KOPT-K1 (cell line): ENCODE results near the gene TMEM178A.
"Not testable (repeated sequence)": the region's sequence is repeated elsewhere in the genome, so short reads cannot be mapped to it uniquely, and the experiment has no call there.

Experiments
- H3K27ac ChIP-seq: fragments of 200-600 bp; sonication (generic); 2 replicates; pipeline ENCODE4 v1.5.1; 2016; ENCODE audit warnings: antibody characterized with exemption, mild to moderate bottlenecking, low read depth, low read length; ENCODE audit not compliant: poor library complexity, severe bottlenecking
- H3K36me3 ChIP-seq: fragments of 200-600 bp; sonication (generic); 2 replicates; pipeline ENCODE4 v1.5.1; 2017; ENCODE audit warnings: antibody characterized with exemption, mild to moderate bottlenecking, low read length, moderate library complexity; ENCODE audit not compliant: insufficient read depth
- H3K9me3 ChIP-seq: fragments of 200-600 bp; sonication (generic); 2 replicates; pipeline ENCODE4 v1.5.1; 2017; ENCODE audit warnings: antibody characterized with exemption, low read length, mild to moderate bottlenecking; ENCODE audit not compliant: insufficient read depth, poor library complexity, severe bottlenecking

The TMEM178A gene

DNA sequence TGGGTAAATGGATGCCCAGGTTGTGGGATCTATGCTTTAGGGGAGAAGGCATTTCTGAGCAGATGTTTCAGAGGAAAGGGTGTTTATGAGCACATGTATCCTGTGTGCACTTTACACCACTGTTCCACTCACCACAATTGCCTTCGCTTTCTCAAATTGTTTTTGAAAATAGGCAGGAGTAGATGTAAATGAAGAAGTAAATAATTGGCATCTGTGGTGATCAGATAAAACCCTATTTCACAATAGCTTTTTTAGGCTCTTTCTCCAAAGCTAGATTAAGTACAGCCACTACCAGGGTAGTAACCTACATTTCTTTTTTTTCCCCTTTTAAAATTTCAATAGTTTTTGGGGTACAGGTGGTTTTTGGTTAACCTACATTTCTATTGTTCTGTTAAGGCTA, 40.6 kb downstream of the TMEM178A start:
- Histone ChIP-seq H3K36me3 (no peaks in the 10 kb centered on the region), H3K9me3 (peaks cover 12% of the 10 kb centered on the region), H3K27ac (no peak overlapping the region)

DNA sequence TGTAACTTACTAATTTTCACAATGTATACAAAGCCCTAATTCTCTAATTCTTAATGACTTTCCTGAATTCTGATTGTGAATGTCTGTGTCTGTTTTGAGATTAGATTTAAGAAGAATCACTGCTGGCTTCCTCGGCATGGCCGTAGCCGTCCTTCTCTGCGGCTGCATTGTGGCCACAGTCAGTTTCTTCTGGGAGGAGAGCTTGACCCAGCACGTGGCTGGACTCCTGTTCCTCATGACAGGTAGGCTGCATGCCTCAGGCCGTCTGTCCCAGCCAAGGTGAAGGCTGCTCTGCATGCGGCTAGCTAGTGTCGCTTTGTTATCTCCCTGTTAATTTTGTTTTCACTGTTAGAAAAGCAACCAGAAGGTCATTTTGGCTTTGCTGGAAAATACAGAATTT, 41.2 kb downstream of the TMEM178A start:
- H3K36me3 ChIP-seq: no peaks in the 10 kb centered on the region

DNA sequence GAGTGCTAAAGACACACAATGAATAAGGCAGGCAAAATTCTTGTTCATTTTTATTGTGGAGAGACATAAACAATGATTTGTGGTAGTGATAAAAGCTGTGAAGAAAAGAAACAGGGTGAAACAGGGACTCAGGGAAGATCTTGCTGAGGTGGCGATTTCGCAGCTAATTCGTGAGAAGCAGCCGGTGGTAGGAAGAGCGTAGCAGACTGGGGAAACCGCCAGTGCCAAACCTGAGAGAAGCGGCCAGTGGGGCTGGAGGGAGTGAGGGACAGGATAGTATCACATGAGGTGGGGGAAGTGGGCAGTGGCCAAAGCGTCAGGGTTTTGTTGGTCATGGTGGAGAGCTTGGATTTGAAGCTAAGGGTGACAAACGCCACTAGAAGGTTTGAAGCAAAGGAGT, 42.3 kb downstream of the TMEM178A start:
- no peaks in the 10 kb centered on the region for H3K9me3 ChIP-seq
- H3K27ac ChIP-seq: no peak overlapping the region
- no peaks in the 10 kb centered on the region for H3K36me3 ChIP-seq

More for the DNA sequence above, 41.2 kb downstream of the TMEM178A start:
- H3K9me3 ChIP-seq: peaks cover 5% of the 10 kb centered on the region
- H3K27ac ChIP-seq: no peak overlapping the region

DNA sequence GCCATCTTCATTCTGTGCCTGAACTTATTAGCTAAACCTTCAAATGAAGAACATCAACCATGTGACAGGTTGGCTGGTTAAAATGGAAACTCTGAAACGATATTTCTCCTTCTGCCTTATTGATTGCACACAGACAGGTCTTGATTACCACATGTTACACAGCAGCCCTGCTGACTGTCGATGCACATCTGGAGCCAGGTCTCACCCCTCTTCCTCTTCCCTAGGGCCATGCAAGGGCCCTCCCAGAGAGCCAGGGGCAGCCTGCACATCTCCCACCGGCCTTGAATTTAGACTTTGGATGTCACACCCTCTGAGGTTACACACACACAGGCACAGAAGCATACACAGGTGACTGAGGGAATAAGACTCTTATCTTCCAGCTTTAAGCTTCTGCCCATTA, 45.1 kb downstream of the TMEM178A start:
- no peaks in the 10 kb centered on the region for H3K9me3 ChIP-seq
- no peaks in the 10 kb centered on the region for H3K36me3 ChIP-seq

DNA sequence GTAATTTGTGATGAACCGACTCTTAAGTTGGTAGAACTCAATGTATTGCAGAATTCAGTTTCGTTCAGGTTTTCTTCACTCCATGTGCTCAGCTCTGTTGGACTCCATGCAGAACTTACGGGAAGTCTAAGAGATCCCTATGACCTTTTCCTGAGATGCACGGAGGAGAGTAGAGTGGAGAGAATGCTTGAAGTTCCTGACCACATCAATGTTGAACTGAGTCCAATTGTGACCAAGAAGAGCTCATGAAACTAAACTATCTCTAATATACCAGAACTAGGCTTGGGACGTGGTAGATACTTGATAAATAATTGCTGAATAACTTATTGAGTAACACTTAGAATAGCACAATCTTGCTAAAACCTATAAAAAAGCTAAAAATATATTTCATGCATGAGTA, 47.2 kb downstream of the TMEM178A start:
- Histone ChIP-seq H3K36me3 (no peaks in the 10 kb centered on the region), H3K9me3 (no peaks in the 10 kb centered on the region)

More for the DNA sequence above, 45.1 kb downstream of the TMEM178A start:
- H3K27ac ChIP-seq: no peak overlapping the region

DNA sequence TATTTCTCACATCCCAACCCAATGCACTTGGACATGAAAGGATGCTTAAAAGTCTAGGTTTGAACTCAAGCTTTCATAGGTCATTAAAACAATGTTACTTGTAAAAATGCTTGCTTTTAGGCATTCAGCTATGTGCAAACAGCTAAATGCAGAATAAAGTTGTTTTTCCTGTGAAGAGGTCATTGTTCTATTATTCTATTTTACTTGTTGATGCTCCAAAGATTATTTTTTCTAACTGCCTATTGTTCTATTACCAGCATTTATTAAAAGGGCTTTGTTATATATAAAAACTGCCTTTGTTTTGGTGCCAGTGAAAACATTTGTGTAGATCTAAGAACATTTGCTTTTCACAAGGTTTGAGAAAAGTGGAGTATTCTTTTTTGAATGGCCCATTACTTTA, 49.4 kb downstream of the TMEM178A start:
- H3K9me3 ChIP-seq: no peaks in the 10 kb centered on the region
- H3K36me3 ChIP-seq: no peaks in the 10 kb centered on the region
- H3K27ac ChIP-seq: no peak overlapping the region

More for the DNA sequence above, 47.2 kb downstream of the TMEM178A start:
- H3K27ac ChIP-seq: no peak overlapping the region

DNA sequence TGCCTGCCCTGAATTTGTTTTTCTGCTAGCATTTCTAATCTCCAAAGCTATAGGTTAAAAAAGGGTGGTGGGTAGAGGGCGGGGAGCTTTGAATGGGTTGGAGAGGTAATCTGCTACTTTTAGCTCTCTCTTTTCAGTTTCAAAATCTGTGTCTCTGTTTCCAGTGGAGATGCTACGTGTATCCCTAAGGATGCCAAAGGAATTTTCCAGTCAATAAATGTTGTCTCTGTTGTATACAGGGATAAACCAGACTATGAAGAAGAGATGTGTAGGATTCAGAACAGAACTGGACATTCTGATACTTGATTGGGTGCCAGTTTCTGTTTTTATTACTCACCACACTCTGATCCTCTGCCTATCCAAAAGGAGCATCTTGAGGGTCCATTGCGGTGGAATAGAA, 50.1 kb downstream of the TMEM178A start:
- Histone ChIP-seq H3K9me3 (no peaks in the 10 kb centered on the region), H3K36me3 (no peaks in the 10 kb centered on the region), H3K27ac (no peak overlapping the region)

DNA sequence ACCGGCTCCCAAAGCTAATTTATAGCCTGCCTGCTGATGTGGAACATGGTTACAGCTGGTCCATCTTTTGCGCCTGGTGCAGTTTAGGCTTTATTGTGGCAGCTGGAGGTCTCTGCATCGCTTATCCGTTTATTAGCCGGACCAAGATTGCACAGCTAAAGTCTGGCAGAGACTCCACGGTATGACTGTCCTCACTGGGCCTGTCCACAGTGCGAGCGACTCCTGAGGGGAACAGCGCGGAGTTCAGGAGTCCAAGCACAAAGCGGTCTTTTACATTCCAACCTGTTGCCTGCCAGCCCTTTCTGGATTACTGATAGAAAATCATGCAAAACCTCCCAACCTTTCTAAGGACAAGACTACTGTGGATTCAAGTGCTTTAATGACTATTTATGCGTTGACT, 51.4 kb downstream of the TMEM178A start:
- H3K36me3 ChIP-seq: no peaks in the 10 kb centered on the region
- H3K9me3 ChIP-seq: no peaks in the 10 kb centered on the region
- no peak overlapping the region for H3K27ac ChIP-seq

DNA sequence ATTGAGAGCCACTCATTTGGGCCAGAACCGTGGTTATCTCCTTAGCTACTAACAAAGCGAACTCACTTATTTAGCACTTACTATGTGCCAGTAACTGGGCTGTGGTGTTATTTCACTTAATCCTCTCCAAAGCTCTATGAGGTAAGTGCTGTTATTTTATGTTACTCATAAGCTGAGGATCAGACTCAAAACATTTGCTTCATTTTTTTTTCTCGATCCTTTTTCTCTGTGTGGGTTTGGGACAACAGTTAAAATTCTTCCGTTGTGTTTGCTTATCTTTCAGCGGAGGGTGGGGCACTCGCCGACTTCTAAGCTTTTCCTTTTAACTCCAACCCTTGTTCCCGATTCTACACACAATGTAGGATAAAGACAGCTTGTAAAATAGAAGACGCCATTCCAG, 52.8 kb downstream of the TMEM178A start:
- Histone ChIP-seq H3K9me3 (no peaks in the 10 kb centered on the region), H3K27ac (no peak overlapping the region), H3K36me3 (no peaks in the 10 kb centered on the region)

DNA sequence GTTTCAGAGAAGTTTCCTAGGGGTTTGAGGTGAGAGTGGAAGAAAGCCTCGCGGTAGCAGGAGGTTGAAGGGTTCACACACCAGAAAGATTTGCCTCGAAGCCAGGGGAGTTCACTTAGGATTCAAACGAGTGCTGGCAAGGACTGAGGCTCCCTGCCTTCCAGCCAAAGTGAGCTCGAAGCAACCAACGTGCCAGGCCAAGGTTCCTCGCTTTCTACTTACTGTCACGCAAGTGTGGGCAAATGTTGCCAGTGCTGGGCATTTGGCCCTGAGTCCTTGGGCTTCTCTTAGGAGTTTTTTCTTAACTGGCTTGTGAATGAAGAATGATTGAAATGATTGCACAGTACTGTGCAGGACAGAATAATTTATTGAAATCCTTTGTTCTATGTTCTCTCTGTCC, 53.6 kb downstream of the TMEM178A start:
- Histone ChIP-seq H3K9me3 (no peaks in the 10 kb centered on the region), H3K36me3 (no peaks in the 10 kb centered on the region), H3K27ac (no peak overlapping the region)

DNA sequence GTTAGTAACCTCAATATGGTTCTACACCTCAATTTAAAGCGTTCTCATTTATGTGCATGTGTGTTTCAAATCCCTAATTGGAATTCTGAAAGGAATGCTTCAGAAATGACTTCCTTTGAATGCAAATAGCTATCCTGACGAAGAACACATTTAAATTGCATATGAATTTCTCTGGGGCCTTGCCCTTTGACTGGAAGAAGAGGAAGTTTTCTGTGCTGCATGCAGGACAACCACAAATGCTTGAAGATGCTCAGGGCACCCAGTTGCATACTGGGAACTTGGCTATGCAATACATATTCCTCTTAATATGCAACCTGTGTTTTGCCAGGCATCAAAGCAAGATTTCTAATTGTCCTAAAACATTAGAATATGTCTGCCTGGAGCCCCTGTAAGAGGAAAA, 55.3 kb downstream of the TMEM178A start:
- Histone ChIP-seq H3K9me3 (no peaks in the 10 kb centered on the region), H3K36me3 (no peaks in the 10 kb centered on the region), H3K27ac (no peak overlapping the region)

DNA sequence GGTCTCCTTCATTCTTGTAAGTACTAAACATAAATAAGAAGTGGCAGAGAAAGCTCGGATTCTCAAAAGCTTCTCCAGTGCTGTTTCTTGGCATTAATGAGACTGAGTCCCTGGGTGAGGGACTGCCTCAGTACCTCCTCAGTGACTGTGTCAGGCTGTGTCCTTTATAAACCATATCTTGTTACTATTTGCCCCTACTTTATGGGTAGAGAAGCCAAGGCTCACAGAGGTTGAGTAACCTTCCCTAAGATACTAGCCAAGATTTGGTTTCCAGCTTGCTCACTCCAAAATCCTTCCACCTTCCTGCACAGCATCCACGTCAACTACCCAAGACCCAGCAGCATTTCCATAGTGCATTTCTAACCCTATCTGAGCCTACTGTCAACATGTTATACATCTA, 57.8 kb downstream of the TMEM178A start:
- no peak overlapping the region for H3K27ac ChIP-seq
- H3K36me3 ChIP-seq: no peaks in the 10 kb centered on the region
- no peaks in the 10 kb centered on the region for H3K9me3 ChIP-seq

DNA sequence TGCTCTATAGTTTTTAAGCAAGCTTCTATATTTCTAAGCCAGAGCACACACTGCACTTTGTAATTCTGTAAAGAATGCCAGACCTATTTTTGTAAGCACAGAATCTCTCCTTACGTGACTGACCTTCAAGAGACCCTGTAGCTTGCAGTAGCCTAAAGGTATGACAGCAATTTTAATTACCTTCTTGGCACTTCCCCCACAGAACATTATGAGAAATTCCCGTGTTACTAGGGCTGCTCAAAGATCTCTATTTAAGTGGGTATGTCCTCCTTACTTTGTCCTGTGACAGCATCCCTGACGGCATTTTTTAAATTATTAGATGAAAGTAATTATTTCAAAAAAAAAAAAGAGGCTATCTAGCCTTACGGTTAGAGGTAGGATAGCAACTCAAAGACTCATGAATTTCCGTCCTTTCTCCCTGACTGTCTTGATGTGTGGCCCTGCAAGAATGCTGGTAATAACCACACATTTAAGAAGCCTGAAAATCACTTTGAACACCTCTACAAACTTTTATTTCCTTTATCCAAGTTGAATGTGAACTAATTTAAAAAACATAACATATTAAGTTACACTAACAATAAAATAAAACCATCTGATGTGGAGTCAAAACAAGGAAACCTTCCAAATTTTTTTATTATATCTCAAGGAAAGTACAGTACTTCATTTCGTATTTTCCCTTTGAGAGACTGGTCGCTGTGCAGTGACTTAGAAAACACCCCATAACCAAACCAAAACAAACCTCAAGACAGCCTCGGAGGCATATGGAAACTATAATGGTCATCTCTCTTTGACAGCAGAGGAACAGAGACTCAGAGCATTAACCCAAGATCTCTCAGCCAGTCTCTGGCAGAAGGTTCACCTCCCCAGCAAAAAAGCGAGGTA, 58.5 kb downstream of the TMEM178A start:
- Histone ChIP-seq H3K9me3 (no peaks in the 10 kb centered on the region), H3K36me3 (no peaks in the 10 kb centered on the region), H3K27ac (no peak overlapping the region)

DNA sequence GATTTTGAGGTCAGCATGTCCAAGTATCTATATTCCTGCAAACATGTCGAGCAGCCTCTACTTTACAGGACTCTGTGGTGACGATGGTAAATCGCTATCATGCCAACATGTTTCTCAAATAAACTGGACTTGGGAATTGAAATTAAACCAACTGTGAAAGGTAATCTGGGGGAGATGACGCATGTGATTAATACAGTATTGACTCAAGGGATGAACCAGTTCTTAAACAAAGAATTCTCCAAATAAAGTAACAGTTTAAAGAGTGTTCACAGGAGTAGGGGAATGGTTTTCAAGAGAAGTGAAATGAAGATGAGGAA, 59.1 kb downstream of the TMEM178A start:
- Histone ChIP-seq H3K9me3 (no peaks in the 10 kb centered on the region), H3K27ac (no peak overlapping the region), H3K36me3 (peaks cover 1% of the 10 kb centered on the region; the same call in 1 of the 2 replicates)

DNA sequence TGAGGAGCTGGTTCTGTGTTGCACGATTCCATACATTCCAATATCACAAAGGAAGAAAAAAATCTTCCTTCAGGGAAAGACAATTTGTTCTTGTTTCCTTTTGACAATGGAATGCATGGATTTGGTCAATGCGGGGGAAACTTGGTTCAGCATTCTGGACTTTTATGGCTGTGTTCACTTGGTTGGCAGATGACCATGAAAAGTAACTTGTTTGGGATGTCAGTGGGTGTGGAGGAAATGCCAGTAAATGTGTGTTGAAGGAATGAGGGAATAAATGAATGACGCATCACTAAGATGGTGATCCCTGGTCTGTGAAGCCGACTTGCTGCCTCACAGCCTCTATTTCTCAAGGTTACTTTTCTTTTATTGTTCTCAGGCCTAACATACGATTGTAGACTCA, 59.7 kb downstream of the TMEM178A start:
- H3K36me3 ChIP-seq: peaks cover 7% of the 10 kb centered on the region; the same call in 1 of the 2 replicates
- H3K9me3 ChIP-seq: no peaks in the 10 kb centered on the region
- H3K27ac ChIP-seq: no peak overlapping the region

DNA sequence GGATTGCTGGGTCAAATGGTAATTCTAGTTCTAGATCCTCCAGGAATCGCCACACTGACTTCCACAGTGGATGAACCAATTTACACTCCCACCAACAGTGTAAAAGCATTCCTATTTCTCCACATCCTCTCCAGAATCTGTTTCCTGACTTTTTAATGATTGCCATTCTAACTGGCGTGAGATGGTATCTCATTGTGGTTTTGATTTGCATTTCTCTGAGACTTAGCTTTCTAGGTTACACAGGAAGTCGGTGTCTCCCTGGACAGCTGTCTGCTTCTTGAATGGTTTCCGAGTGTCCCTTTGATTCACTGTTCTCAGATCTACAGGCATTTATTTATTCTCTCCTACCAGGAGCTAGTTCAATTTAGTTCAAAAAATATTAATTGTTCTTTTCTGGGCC, 62.4 kb downstream of the TMEM178A start:
- peaks cover 34% of the 10 kb centered on the region for H3K36me3 ChIP-seq
- not testable (repeated sequence) for H3K27ac ChIP-seq, H3K9me3 ChIP-seq
